B cell (primary cell): ENCODE data around the gene FMC1. TPM values are rescaled to one million over a fixed set of nuclear protein-coding genes. Genes with fewer than 3 reads are reported as not detected.

Experiments used
- ATAC-seq: fragments of 200-7000 bp; cut with Tn5 transposase; one replicate; pipeline ENCODE4 v1.10.0; 2021; ENCODE audit warnings: low read depth, mild to moderate bottlenecking, moderate number of reproducible peaks, moderate library complexity
- CTCF ChIA-PET: fragments of 350-600 bp; sonication (Branson Sonifier 250); formaldehyde crosslinking; loops from one replicate; lab custom pipeline; 2021; ENCODE audit warnings: antibody characterized with exemption, inconsistent platforms; lab: Charles Lee
- POLR2A ChIA-PET: fragments of 350-600 bp; sonication (Branson Sonifier 250); formaldehyde crosslinking; loops from one replicate; lab custom pipeline; 2021; ENCODE audit warnings: antibody characterized with exemption; lab: Charles Lee
- DNase-seq: peaks from one replicate; pipeline ENCODE4 v3.0.0; 2013
- H2AFZ ChIP-seq: 2 replicates; pipeline ENCODE4 v1.6.1; 2012; ENCODE audit warnings: mild to moderate bottlenecking, low read depth, low read length; ENCODE audit not compliant: insufficient read depth, poor library complexity, severe bottlenecking
- H3K27ac ChIP-seq, 2 donors: 1 replicate in 1 of 2; 2 replicates in 1 of 2; pipeline ENCODE4 v1.5.1; 2012 to 2013; ENCODE audit warnings: low read length in 2 of 2, mild to moderate bottlenecking in 2 of 2, moderate library complexity in 1 of 2
- H3K27me3 ChIP-seq, 4 experiments: fragments of 200-600 bp in 1 of 4; sonication (generic) in 1 of 4; replicated peaks in 1 of 4; 1 replicate in 2 of 4; 2 replicates in 2 of 4; pipeline versions ENCODE4 v1.6.1 to v1.7.0; 2013 to 2016; ENCODE audit warnings: low read length in 3 of 4, mild to moderate bottlenecking in 2 of 4, mixed read lengths in 1 of 4, moderate library complexity in 1 of 4; ENCODE audit not compliant: insufficient read depth in 4 of 4, control insufficient read depth in 3 of 4; ENCODE audit errors: control extremely low read depth in 1 of 4
- H3K36me3 ChIP-seq, 2 experiments: replicated peaks in 1 of 2; 1 replicate in 1 of 2; 2 replicates in 1 of 2; pipeline versions ENCODE4 v1.6.1 to v1.7.1; 2013; ENCODE audit warnings: low read length in 1 of 2; ENCODE audit not compliant: insufficient read depth in 2 of 2, control insufficient read depth in 1 of 2; ENCODE audit errors: control extremely low read depth in 1 of 2, extremely low read depth in 1 of 2
- H3K4me1 ChIP-seq, 2 donors: fragments of 200-600 bp in 1 of 2; sonication (generic) in 1 of 2; 1 replicate in 1 of 2; 2 replicates in 1 of 2; pipeline versions ENCODE4 v1.5.1 to v1.6.1; 2013 to 2017; ENCODE audit warnings: low read length in 2 of 2; ENCODE audit not compliant: control insufficient read depth in 2 of 2, insufficient read depth in 2 of 2
- H3K4me2 ChIP-seq: replicated peaks from 2 replicates; pipeline ENCODE3; 2012; ENCODE audit warnings: mild to moderate bottlenecking, low read depth, low read length; ENCODE audit not compliant: poor library complexity, severe bottlenecking
- H3K4me3 ChIP-seq, 5 experiments: fragments of 200-600 bp in 1 of 5; sonication (generic) in 1 of 5; 1 replicate in 3 of 5; 2 replicates in 2 of 5; pipeline versions ENCODE4 v1.5.1 to v1.7.0; 2011 to 2016; ENCODE audit warnings: low read length in 4 of 5, mild to moderate bottlenecking in 4 of 5, low read depth in 2 of 5, control low read depth in 1 of 5, moderate library complexity in 1 of 5; ENCODE audit not compliant: insufficient read depth in 1 of 5; ENCODE audit errors: control extremely low read depth in 1 of 5, extremely low read depth in 1 of 5
- H3K79me2 ChIP-seq: fragments of 200-600 bp; sonication (generic); one replicate; pipeline ENCODE4 v1.6.0; 2016; ENCODE audit warnings: low read length; ENCODE audit not compliant: control insufficient read depth, insufficient read depth
- H3K9ac ChIP-seq: fragments of 200-600 bp; sonication (generic); 2 replicates; pipeline ENCODE4 v1.6.1; 2017; ENCODE audit warnings: mild to moderate bottlenecking, low read length, moderate library complexity
- H3K9me3 ChIP-seq, 3 donors: one replicate each; pipeline versions ENCODE4 v1.6.1 to v1.7.1; 2013; ENCODE audit warnings: low read length in 2 of 3; ENCODE audit not compliant: control insufficient read depth in 2 of 3, insufficient read depth in 1 of 3; ENCODE audit errors: control extremely low read depth in 1 of 3
- H4K20me1 ChIP-seq: 2 replicates; pipeline ENCODE4 v1.6.0; 2012; ENCODE audit warnings: mild to moderate bottlenecking, low read length; ENCODE audit not compliant: insufficient read depth, control insufficient read depth, poor library complexity, severe bottlenecking
- H3K27ac Mint-ChIP-seq: one replicate; pipeline ENCODE4 v1.8.0; 2021; ENCODE audit warnings: mixed read lengths
- H3K27me3 Mint-ChIP-seq: one replicate; pipeline ENCODE4 v1.8.0; 2021; ENCODE audit warnings: mixed read lengths
- H3K4me1 Mint-ChIP-seq: one replicate; pipeline ENCODE4 v1.8.0; 2021; ENCODE audit warnings: mixed read lengths
- H3K4me3 Mint-ChIP-seq: one replicate; pipeline ENCODE4 v1.8.0; 2021; ENCODE audit warnings: mixed read lengths
- H3K9me3 Mint-ChIP-seq: one replicate; pipeline ENCODE4 v1.8.0; 2022; ENCODE audit warnings: mixed read lengths; ENCODE audit not compliant: insufficient read depth
- CTCF ChIP-seq: fragments of 200-600 bp; IDR thresholded peaks from one replicate; pipeline ENCODE4 v1.8.0; 2022; ENCODE audit warnings: antibody characterized with exemption, mild to moderate bottlenecking
- EZH2 ChIP-seq: IDR thresholded peaks from 2 replicates; pipeline ENCODE4 v1.6.1; 2012; ENCODE audit warnings: borderline replicate concordance, low read depth, mild to moderate bottlenecking, moderate library complexity, low read length; ENCODE audit not compliant: insufficient read depth, poor library complexity, severe bottlenecking
- WGBS: methylation state at CpG from one replicate; pipeline ENCODE4 v1.1.5; 2013; ENCODE audit warnings: missing lambda C conversion rate; ENCODE audit not compliant: insufficient coverage; 5-methylcytosine and 5-hydroxymethylcytosine counted together
- intact Hi-C: fragments of 100-400 bp; cut with micrococcal nuclease; formaldehyde crosslinking; loops from one replicate; pipeline ENCODE4 v1.10.0; 2022
- polyA plus RNA-seq: library from polyadenylated mRNA; depleted of rRNA; stranded (reverse); fragments of >200 nt; gene quantifications from 2 replicates; pipeline ENCODE4 v1.2.3, GENCODE V29; 2012
- total RNA-seq, 2 donors: library from RNA; stranded (reverse); fragments of 120-200 nt in 1 of 2; gene quantifications; 1 replicate in 1 of 2; 2 replicates in 1 of 2; pipeline versions ENCODE4 v1.2.3 to v1.2.4, GENCODE V29; 2013 to 2022

FMC1 gene
- total and polyA plus RNA-seq, 2 donors (not counting 1 experiment from before 2014, with no cell fraction given) = 5.3 to 18.3 TPM

GRCh38 chr7:139361523-139361922 lies 20.4 kb downstream of the FMC1 start:
- Mint-ChIP-seq H3K27me3 (no peaks in the 10 kb centered on the region), H3K27ac (no peak overlapping the region), H3K4me1 (peaks cover 49% of the 10 kb centered on the region), H3K9me3 (no peaks in the 10 kb centered on the region), H3K4me3 (peak overlapping the region; percentile 37)
- Histone ChIP-seq H3K9me3 (no peaks in the 10 kb centered on the region), H3K4me3 (peak overlapping the region in 1 of 5 experiments; percentile 96), H3K4me1 (peaks cover 7 to 24% of the 10 kb centered on the region in 2 donors), H3K9ac (peak overlapping the region; percentile 95), H3K27ac (peak overlapping the region in 1 of 2 donors; percentile 98), H4K20me1 (peaks cover 47% of the 10 kb centered on the region), H3K36me3 (peaks cover 7 to 15% of the 10 kb centered on the region in 2 experiments), H3K79me2 (peaks cover 67% of the 10 kb centered on the region), H3K27me3 (no peaks in the 10 kb centered on the region), H3K4me2 (peak overlapping the region; percentile 87), H2AFZ (no peak overlapping the region)
- TF ChIP-seq CTCF = no peak
- no peak for TF ChIP-seq EZH2
- POLR2A ChIA-PET = no interaction called here
- intact Hi-C loops = loop anchor here (5.0 kb wide), 1 partner anchor 1359 kb away; the partner anchor contains the start of gene CREB3L2
- DNase-seq (no peak), ATAC-seq (no peak)
- no CpG with 5 or more reads among the region's 3 CpGs for WGBS
- CTCF ChIA-PET = no interaction called here

GRCh38 chr7:139362302-139362701 lies 21.2 kb downstream of the FMC1 start:
- Histone ChIP-seq H3K9me3 (no peaks in the 10 kb centered on the region), H3K4me3 (no peak overlapping the region), H4K20me1 (peaks cover 48% of the 10 kb centered on the region), H3K4me2 (no peak overlapping the region), H3K4me1 (peaks cover 7 to 24% of the 10 kb centered on the region in 2 donors), H3K79me2 (peaks cover 75% of the 10 kb centered on the region), H2AFZ (no peak overlapping the region), H3K27me3 (no peaks in the 10 kb centered on the region), H3K36me3 (peaks cover 7 to 17% of the 10 kb centered on the region in 2 experiments), H3K9ac (no peak overlapping the region), H3K27ac (no peak overlapping the region)
- TF ChIP-seq EZH2 (no peak), CTCF (no peak)
- Mint-ChIP-seq H3K4me1 (peaks cover 49% of the 10 kb centered on the region), H3K27me3 (no peaks in the 10 kb centered on the region), H3K9me3 (no peaks in the 10 kb centered on the region), H3K4me3 (no peak overlapping the region), H3K27ac (no peak overlapping the region)
- no peak for DNase-seq
- intact Hi-C loops = loop anchor here (5.0 kb wide), 1 partner anchor 1360 kb away; the partner anchor contains the start of gene CREB3L2
- CTCF ChIA-PET = no interaction called here
- POLR2A ChIA-PET = no interaction called here
- no CpG with 5 or more reads among the region's 3 CpGs for WGBS
- ATAC-seq = no peak
